ENCODE measurements around the gene FOXO4. TPM values are rescaled to one million over a fixed set of nuclear protein-coding genes. Genes with fewer than 3 reads are reported as not detected.
A peak's percentile ranks its signal among the peaks of the same experiment; 100 is the strongest.

Gene FOXO4
- total RNA-seq, 2 experiments from 2014 or later: 3.8 to 12.1 TPM

GRCh38 chrX:71060127-71060526, 35.5 kb upstream of the FOXO4 start:
- Histone ChIP-seq H3K36me3 (ENCODE audit: insufficient read depth, low read length) (peaks cover 21% of the 10 kb centered on the region), H3K27ac (ENCODE audit: low read depth, low read length, poor library complexity, severe bottlenecking) (no peak overlapping the region), H4K20me1 (ENCODE audit: insufficient read depth, low read length) (no peaks in the 10 kb centered on the region), H3K4me2 (ENCODE audit: low read length) (no peak overlapping the region), H3K9me2 (ENCODE audit: insufficient read depth, low read length) (no peaks in the 10 kb centered on the region), H3K79me2 (ENCODE audit: insufficient read depth, low read depth, low read length) (no peaks in the 10 kb centered on the region), H2AFZ (ENCODE audit: low read length) (no peak overlapping the region), H3K4me1 (ENCODE audit: insufficient read depth, low read length, poor library complexity, severe bottlenecking) (no peaks in the 10 kb centered on the region), H3K9me3 (ENCODE audit: low read length) (no peaks in the 10 kb centered on the region), H3K4me3 (ENCODE audit: low read depth, low read length, poor library complexity, severe bottlenecking) (no peak overlapping the region)
- CTCF ChIA-PET (ENCODE audit: unreplicated experiment): no interaction called here
- no peak for TF ChIP-seq EZH2phosphoT487 (IDR thresholded peaks at IDR 0.05; ENCODE audit: borderline replicate concordance, low read depth, low read length)
- TF ChIP-seq CTCF (conservative IDR thresholded peaks at IDR 0.05; ENCODE audit: low read length): no peak
- no peak for DNase-seq (ENCODE audit: low spot score)
- intact Hi-C loops (cut with micrococcal nuclease; ENCODE audit: unreplicated experiment): no loop called here
- no TSS peak for BruUV-seq (replicated peaks)
- POLR2A ChIA-PET: interaction anchor here (0.6 kb wide), 1 partner anchor 1796 kb away, joined by 3 read pairs; no protein-coding TSS in a partner anchor

- Histone ChIP-seq H3K4me3 (ENCODE audit: low read depth, low read length, poor library complexity, severe bottlenecking) (peak overlapping the region; percentile 96), H3K27ac (ENCODE audit: low read depth, low read length, poor library complexity, severe bottlenecking) (no peak overlapping the region), H3K36me3 (ENCODE audit: insufficient read depth, low read length) (peaks cover 4% of the 10 kb centered on the region), H3K79me2 (ENCODE audit: insufficient read depth, low read depth, low read length) (peaks cover 19% of the 10 kb centered on the region; the same call in 1 of the 2 replicates), H3K9me2 (ENCODE audit: insufficient read depth, low read length) (no peaks in the 10 kb centered on the region), H4K20me1 (ENCODE audit: insufficient read depth, low read length) (no peaks in the 10 kb centered on the region; the same call in 1 of the 2 replicates), H3K9me3 (ENCODE audit: low read length) (no peaks in the 10 kb centered on the region), H3K4me2 (ENCODE audit: low read length) (peak overlapping the region; percentile 97), H2AFZ (ENCODE audit: low read length) (peak overlapping the region; percentile 87; the same call in 1 of the 2 replicates), H3K4me1 (ENCODE audit: insufficient read depth, low read length, poor library complexity, severe bottlenecking) (peaks cover 7% of the 10 kb centered on the region)
- ChIA-PET CTCF (ENCODE audit: unreplicated experiment) (no interaction called here), POLR2A (no interaction called here)
- no peak for DNase-seq (ENCODE audit: low spot score)
- no TSS peak for BruUV-seq (replicated peaks)
- no peak for TF ChIP-seq CTCF (conservative IDR thresholded peaks at IDR 0.05; ENCODE audit: low read length)
- TF ChIP-seq EZH2phosphoT487 (IDR thresholded peaks at IDR 0.05; ENCODE audit: borderline replicate concordance, low read depth, low read length): no peak
- intact Hi-C loops (cut with micrococcal nuclease; ENCODE audit: unreplicated experiment): no loop called here
Measured at GRCh38 chrX:71067089-71067488, 28.6 kb upstream of the FOXO4 start.

GRCh38 chrX:71067712-71068043, 28.0 kb upstream of the FOXO4 start:
- Histone ChIP-seq H3K36me3 (ENCODE audit: insufficient read depth, low read length) (peaks cover 1% of the 10 kb centered on the region), H3K4me2 (ENCODE audit: low read length) (peak overlapping the region; percentile 97), H3K4me3 (ENCODE audit: low read depth, low read length, poor library complexity, severe bottlenecking) (peak overlapping the region; percentile 96), H3K79me2 (ENCODE audit: insufficient read depth, low read depth, low read length) (peaks cover 19% of the 10 kb centered on the region; the same call in 1 of the 2 replicates), H3K27ac (ENCODE audit: low read depth, low read length, poor library complexity, severe bottlenecking) (peak overlapping the region; percentile 69), H3K4me1 (ENCODE audit: insufficient read depth, low read length, poor library complexity, severe bottlenecking) (peaks cover 7% of the 10 kb centered on the region), H3K9me3 (ENCODE audit: low read length) (no peaks in the 10 kb centered on the region), H3K9me2 (ENCODE audit: insufficient read depth, low read length) (no peaks in the 10 kb centered on the region), H2AFZ (ENCODE audit: low read length) (peak overlapping the region; percentile 87), H4K20me1 (ENCODE audit: insufficient read depth, low read length) (no peaks in the 10 kb centered on the region; the same call in 1 of the 2 replicates)
- no peak for DNase-seq (ENCODE audit: low spot score)
- no TSS peak for BruUV-seq (replicated peaks)
- ChIA-PET POLR2A (interaction anchor here (0.6 to 0.8 kb wide), 2 partner anchors 9 to 131 kb away, joined by 3 read pairs; no protein-coding TSS in a partner anchor), CTCF (ENCODE audit: unreplicated experiment) (no interaction called here)
- intact Hi-C loops (cut with micrococcal nuclease; ENCODE audit: unreplicated experiment): loop anchor here (1.0 to 2.0 kb wide), 2 partner anchors 115 to 465 kb away; partner anchors contain the start of gene OGT
- no peak for TF ChIP-seq EZH2phosphoT487 (IDR thresholded peaks at IDR 0.05; ENCODE audit: borderline replicate concordance, low read depth, low read length)
- no peak for TF ChIP-seq CTCF (conservative IDR thresholded peaks at IDR 0.05; ENCODE audit: low read length)
